OCI-LY1 (cell line): ENCODE measurements around the gene OXCT1.

Source experiments
- H2AFZ ChIP-seq: fragments of 200-600 bp; sonication (generic), shearing (Covaris generic); 2 replicates; pipeline ENCODE4 v1.6.0; 2014; ENCODE audit warnings: antibody characterized with exemption, mild to moderate bottlenecking, low read length
- H3F3A ChIP-seq: fragments of 200-600 bp; sonication (generic), shearing (Covaris generic); 2 replicates; pipeline ENCODE4 v1.6.0; 2014; ENCODE audit warnings: mild to moderate bottlenecking, antibody characterized with exemption, low read length, moderate library complexity; ENCODE audit not compliant: insufficient read depth
- H3K27ac ChIP-seq: fragments of 200-600 bp; sonication (generic); 2 replicates; pipeline ENCODE4 v1.5.1; 2014; ENCODE audit warnings: low read length, mixed run types, mild to moderate bottlenecking, low read depth; ENCODE audit not compliant: poor library complexity, severe bottlenecking
- H3K27me3 ChIP-seq: fragments of 200-600 bp; sonication (generic); 2 replicates; pipeline ENCODE4 v1.6.0; 2014; ENCODE audit warnings: antibody characterized with exemption, mild to moderate bottlenecking, low read length, moderate library complexity; ENCODE audit not compliant: insufficient read depth
- H3K36me3 ChIP-seq: fragments of 200-600 bp; sonication (generic); 2 replicates; pipeline ENCODE4 v1.6.1; 2014; ENCODE audit warnings: mild to moderate bottlenecking, antibody characterized with exemption, low read length, moderate library complexity, mixed read lengths; ENCODE audit not compliant: insufficient read depth
- H3K4me1 ChIP-seq: fragments of 200-600 bp; sonication (generic); 2 replicates; pipeline ENCODE4 v1.5.1; 2014; ENCODE audit warnings: mild to moderate bottlenecking, low read length, moderate library complexity; ENCODE audit not compliant: insufficient read depth, severe bottlenecking
- H3K4me2 ChIP-seq: fragments of 200-600 bp; sonication (generic), shearing (Covaris generic); 2 replicates; pipeline ENCODE4 v1.6.1; 2014; ENCODE audit warnings: low read length
- H3K4me3 ChIP-seq: fragments of 200-600 bp; sonication (generic); 2 replicates; pipeline ENCODE4 v1.5.1; 2014; ENCODE audit warnings: low read length, low read depth, mild to moderate bottlenecking, mixed read lengths; ENCODE audit not compliant: poor library complexity, severe bottlenecking
- H3K79me2 ChIP-seq: fragments of 200-600 bp; shearing (Covaris generic); 2 replicates; pipeline ENCODE4 v1.6.1; 2016; ENCODE audit warnings: mixed run types, low read length, mixed read lengths; ENCODE audit not compliant: insufficient read depth
- H3K9ac ChIP-seq: fragments of 200-600 bp; sonication (generic), shearing (Covaris generic); 2 replicates; pipeline ENCODE4 v1.6.1; 2014; ENCODE audit warnings: mild to moderate bottlenecking, low read length, mixed read lengths
- H3K9me2 ChIP-seq: fragments of 200-600 bp; sonication (generic), shearing (Covaris generic); 2 replicates; pipeline ENCODE4 v1.6.1; 2014; ENCODE audit warnings: low read depth, mild to moderate bottlenecking, low read length, mixed read lengths
- H3K9me3 ChIP-seq: fragments of 200-600 bp; shearing (Covaris generic); 2 replicates; pipeline ENCODE4 v1.6.1; 2014; ENCODE audit warnings: low read length, mixed read lengths
- H4K20me1 ChIP-seq: fragments of 200-600 bp; sonication (generic), shearing (Covaris generic); 2 replicates; pipeline ENCODE4 v1.6.0; 2016; ENCODE audit warnings: mild to moderate bottlenecking, low read length; ENCODE audit not compliant: insufficient read depth
- CTCF ChIP-seq: fragments of 200-600 bp; sonication (generic), shearing (Covaris generic); IDR thresholded peaks from 2 replicates; pipeline ENCODE4 v1.5.1; 2017; ENCODE audit warnings: mild to moderate bottlenecking, antibody characterized with exemption, low read length, moderate library complexity, mixed read lengths
- EZH2 ChIP-seq: fragments of 200-600 bp; sonication (generic), shearing (Covaris generic); IDR thresholded peaks from 2 replicates; pipeline ENCODE4 v1.8.0; 2017; ENCODE audit warnings: borderline replicate concordance, mixed run types, mild to moderate bottlenecking, antibody characterized with exemption, low read length, moderate library complexity, mixed read lengths

Gene OXCT1

GRCh38 chr5:41808294-41808693 lies 61.9 kb downstream of the OXCT1 start:
- no peaks in the 10 kb centered on the region for H4K20me1 ChIP-seq
- H3K27ac ChIP-seq, result no peak overlapping the region
- H3K9me3 ChIP-seq, result no peaks in the 10 kb centered on the region
- TF ChIP-seq CTCF (no peak), EZH2 (no peak)
- H3K9ac ChIP-seq, result no peak overlapping the region
- no peaks in the 10 kb centered on the region for H3F3A ChIP-seq
- H3K36me3 ChIP-seq, result peaks cover 50% of the 10 kb centered on the region
- H3K4me2 ChIP-seq, result no peak overlapping the region
- H3K27me3 ChIP-seq, result no peaks in the 10 kb centered on the region
- no peaks in the 10 kb centered on the region for H3K4me1 ChIP-seq
- no peaks in the 10 kb centered on the region for H3K79me2 ChIP-seq
- H3K9me2 ChIP-seq, result no peaks in the 10 kb centered on the region
- no peak overlapping the region for H3K4me3 ChIP-seq
- H2AFZ ChIP-seq, result no peak overlapping the region

GRCh38 chr5:41797662-41798061 lies 72.6 kb downstream of the OXCT1 start:
- Histone ChIP-seq H3K27me3 (no peaks in the 10 kb centered on the region), H3F3A (no peaks in the 10 kb centered on the region), H3K36me3 (peaks cover 70% of the 10 kb centered on the region), H4K20me1 (no peaks in the 10 kb centered on the region), H3K4me2 (no peak overlapping the region), H3K9me3 (no peaks in the 10 kb centered on the region), H3K9me2 (no peaks in the 10 kb centered on the region), H3K79me2 (no peaks in the 10 kb centered on the region), H3K27ac (no peak overlapping the region), H3K4me3 (no peak overlapping the region), H3K4me1 (no peaks in the 10 kb centered on the region), H3K9ac (no peak overlapping the region), H2AFZ (no peak overlapping the region)
- no peak for TF ChIP-seq EZH2
- TF ChIP-seq CTCF, result no peak

- Histone ChIP-seq H4K20me1 (no peaks in the 10 kb centered on the region), H3K4me2 (no peak overlapping the region), H3K4me3 (no peak overlapping the region), H3K36me3 (peaks cover 66% of the 10 kb centered on the region; the same call in 1 of the 2 replicates), H3K4me1 (no peaks in the 10 kb centered on the region), H3K9ac (no peak overlapping the region), H2AFZ (no peak overlapping the region), H3F3A (no peaks in the 10 kb centered on the region), H3K79me2 (no peaks in the 10 kb centered on the region), H3K27me3 (no peaks in the 10 kb centered on the region), H3K9me2 (no peaks in the 10 kb centered on the region), H3K9me3 (no peaks in the 10 kb centered on the region), H3K27ac (no peak overlapping the region)
- TF ChIP-seq CTCF (no peak), EZH2 (no peak)
Measured at GRCh38 chr5:41796061-41796460, 74.2 kb downstream of the OXCT1 start.
